Rectal smooth muscle tissue (tissue), 1 donor: ENCODE data around the gene ACAP1.

Source experiments
- H3K27ac ChIP-seq: one replicate; pipeline ENCODE4 v1.7.0; 2013; ENCODE audit warnings: low read depth, low read length, inconsistent platforms
- H3K27me3 ChIP-seq: one replicate; pipeline ENCODE4 v1.7.0; 2013; ENCODE audit warnings: low read length; ENCODE audit not compliant: control insufficient read depth, insufficient read depth
- H3K36me3 ChIP-seq: one replicate; pipeline ENCODE4 v1.7.0; 2013; ENCODE audit warnings: low read length; ENCODE audit not compliant: control insufficient read depth, insufficient read depth
- H3K4me1 ChIP-seq: one replicate; pipeline ENCODE4 v1.7.0; 2013; ENCODE audit warnings: low read length; ENCODE audit not compliant: control insufficient read depth, insufficient read depth
- H3K4me3 ChIP-seq: one replicate; pipeline ENCODE4 v1.7.0; 2013; ENCODE audit warnings: low read length
- H3K9ac ChIP-seq: one replicate; pipeline ENCODE4 v1.7.0; 2013; ENCODE audit warnings: low read length

The ACAP1 gene

GRCh38 chr17:7296189-7296861 lies 40.0 kb upstream of the ACAP1 start:
- H3K4me1 ChIP-seq = peaks cover 31% of the 10 kb centered on the region
- peak overlapping the region; percentile 39 for H3K4me3 ChIP-seq
- peaks cover 4% of the 10 kb centered on the region for H3K27me3 ChIP-seq
- peak overlapping the region; percentile 10 for H3K9ac ChIP-seq
- H3K27ac ChIP-seq = peak overlapping the region; percentile 53
- H3K36me3 ChIP-seq = no peaks in the 10 kb centered on the region

GRCh38 chr17:7304179-7304578 lies 32.1 kb upstream of the ACAP1 start:
- Histone ChIP-seq H3K4me3 (no peak overlapping the region), H3K9ac (no peak overlapping the region), H3K27me3 (no peaks in the 10 kb centered on the region), H3K36me3 (no peaks in the 10 kb centered on the region), H3K4me1 (peaks cover 6% of the 10 kb centered on the region), H3K27ac (no peak overlapping the region)

GRCh38 chr17:7306911-7307685 lies 29.2 kb upstream of the ACAP1 start, which contains the start of gene EIF5A:
TSS of gene EIF5A (plus strand) at chr17:7307628. CDS start at chr17:7309636, 2,008 bp downstream.
- Histone ChIP-seq H3K4me3 (peak within 1 kb of the TSS; percentile 77), H3K27me3 (no peaks in the 10 kb centered on the region), H3K9ac (peak within 1 kb of the TSS; percentile 71), H3K27ac (peak within 1 kb of the TSS; percentile 97), H3K36me3 (peaks cover 18% of the 10 kb centered on the region), H3K4me1 (peaks cover 11% of the 10 kb centered on the region)

GRCh38 chr17:7307686-7308624 lies 28.4 kb upstream of the ACAP1 start:
- Histone ChIP-seq H3K27ac (peak overlapping the region; percentile 97), H3K36me3 (peaks cover 26% of the 10 kb centered on the region), H3K4me3 (peak overlapping the region; percentile 77), H3K27me3 (no peaks in the 10 kb centered on the region), H3K9ac (peak overlapping the region; percentile 71), H3K4me1 (peaks cover 11% of the 10 kb centered on the region)

- H3K27me3 ChIP-seq = no peaks in the 10 kb centered on the region
- peak overlapping the region; percentile 34 for H3K9ac ChIP-seq
- peaks cover 11% of the 10 kb centered on the region for H3K4me1 ChIP-seq
- H3K36me3 ChIP-seq = peaks cover 32% of the 10 kb centered on the region
- peak overlapping the region; percentile 97 for H3K27ac ChIP-seq
- H3K4me3 ChIP-seq = peak overlapping the region; percentile 77
Measured at GRCh38 chr17:7308625-7309433, 27.5 kb upstream of the ACAP1 start.

- Histone ChIP-seq H3K9ac (no peak overlapping the region), H3K4me1 (peaks cover 19% of the 10 kb centered on the region), H3K27me3 (no peaks in the 10 kb centered on the region), H3K36me3 (peaks cover 32% of the 10 kb centered on the region), H3K27ac (no peak overlapping the region), H3K4me3 (no peak overlapping the region)
Measured at GRCh38 chr17:7309628-7310027, 26.7 kb upstream of the ACAP1 start.

- Histone ChIP-seq H3K36me3 (peaks cover 32% of the 10 kb centered on the region), H3K4me1 (peaks cover 24% of the 10 kb centered on the region), H3K27ac (no peak overlapping the region), H3K27me3 (no peaks in the 10 kb centered on the region), H3K4me3 (no peak overlapping the region), H3K9ac (no peak overlapping the region)
Measured at GRCh38 chr17:7311110-7311705, 25.1 kb upstream of the ACAP1 start.

GRCh38 chr17:7312432-7313087 lies 23.8 kb upstream of the ACAP1 start:
- Histone ChIP-seq H3K4me3 (no peak overlapping the region), H3K9ac (no peak overlapping the region), H3K4me1 (peaks cover 24% of the 10 kb centered on the region), H3K36me3 (peaks cover 36% of the 10 kb centered on the region), H3K27me3 (no peaks in the 10 kb centered on the region), H3K27ac (no peak overlapping the region)

- Histone ChIP-seq H3K4me1 (peaks cover 24% of the 10 kb centered on the region), H3K36me3 (peaks cover 38% of the 10 kb centered on the region), H3K4me3 (no peak overlapping the region), H3K9ac (no peak overlapping the region), H3K27me3 (no peaks in the 10 kb centered on the region), H3K27ac (no peak overlapping the region)
Measured at GRCh38 chr17:7313088-7313889, 23.0 kb upstream of the ACAP1 start.

GRCh38 chr17:7313890-7314718 lies 22.2 kb upstream of the ACAP1 start:
- peak overlapping the region; percentile 92 for H3K27ac ChIP-seq
- H3K36me3 ChIP-seq = peaks cover 43% of the 10 kb centered on the region
- no peaks in the 10 kb centered on the region for H3K27me3 ChIP-seq
- peak overlapping the region; percentile 92 for H3K4me3 ChIP-seq
- peak overlapping the region; percentile 92 for H3K9ac ChIP-seq
- H3K4me1 ChIP-seq = peaks cover 19% of the 10 kb centered on the region
